HepG2 (cell line): ENCODE data around the gene STYXL1. TPM values are rescaled to one million over a fixed set of nuclear protein-coding genes. Genes with fewer than 3 reads are reported as not detected.
A peak's percentile ranks its signal among the peaks of the same experiment; 100 is the strongest.

Experiments
- ATAC-seq: fragments of 200-7000 bp; cut with Tn5 transposase; 3 replicates; pipeline ENCODE4 v1.9.1; 2020; ENCODE audit warnings: mild to moderate bottlenecking, moderate library complexity
- BruUV-seq: library from RNA; stranded (reverse); fragments of 400-500 nt; replicated peaks from 2 replicates; lab custom pipeline; 2021; lab: Mats Ljungman, UMichigan
- CTCF ChIA-PET: fragments of 300-600 bp; formaldehyde crosslinking; extraction: SDS; loops from one replicate; lab custom pipeline; 2021; ENCODE audit warnings: low total read pairs, inconsistent platforms, low intra/inter-chr PET ratio; lab: Yijun Ruan, JAX
- POLR2A ChIA-PET: fragments of 350-600 bp; sonication (Branson Sonifier 250); formaldehyde crosslinking; loops from one replicate; lab custom pipeline; 2020; ENCODE audit warnings: antibody characterized with exemption, inconsistent platforms; lab: Yijun Ruan, JAX
- DNase-seq: peaks from one replicate; pipeline ENCODE4 v3.0.0-alpha.2; 2015; ENCODE audit warnings: low spot score
- FAIRE-seq: peaks from 3 replicates; lab custom pipeline; 2011; peaks lifted over from hg19 to GRCh38; lab: Jason Lieb, UNC
- H2AFZ ChIP-seq: one replicate; pipeline ENCODE4 v1.6.1; 2011; ENCODE audit warnings: low read length, inconsistent platforms
- H3K27ac ChIP-seq: fragments of 300-600 bp; 3 replicates; pipeline ENCODE4 v1.8.0; 2011; ENCODE audit warnings: mixed run types, mild to moderate bottlenecking, mixed read lengths, low read length, inconsistent platforms; ENCODE audit not compliant: insufficient read depth; ENCODE audit errors: extremely low read length
- H3K27me3 ChIP-seq, 2 experiments: fragments of 200-600 bp in 1 of 2; 2 replicates in 1 of 2; 3 replicates in 1 of 2; pipeline versions ENCODE4 v1.6.0 to v1.8.0; 2011; ENCODE audit warnings: low read length in 2 of 2, mild to moderate bottlenecking in 2 of 2, moderate library complexity in 2 of 2, inconsistent platforms in 1 of 2; ENCODE audit not compliant: insufficient read depth in 2 of 2, control insufficient read depth in 1 of 2
- H3K36me3 ChIP-seq, 2 experiments: fragments of 200-600 bp in 1 of 2; replicated peaks in 1 of 2; 2 replicates in 1 of 2; 3 replicates in 1 of 2; pipeline versions ENCODE4 v1.5.1 to v1.8.0; 2011; ENCODE audit warnings: low read length in 2 of 2, inconsistent platforms in 1 of 2; ENCODE audit not compliant: insufficient read depth in 2 of 2, control insufficient read depth in 1 of 2
- H3K4me1 ChIP-seq: 2 replicates; pipeline ENCODE4 v1.5.1; 2012; ENCODE audit warnings: low read length, inconsistent platforms; ENCODE audit not compliant: insufficient read depth
- H3K4me2 ChIP-seq: 2 replicates; pipeline ENCODE4 v1.6.0; 2011; ENCODE audit warnings: low read depth, low read length, inconsistent platforms
- H3K4me3 ChIP-seq, 3 experiments: fragments of 200-600 bp in 1 of 3; sonication (generic), shearing (Covaris generic) in 1 of 3; replicated peaks in 1 of 3; 2 replicates each; pipeline ENCODE4 v1.5.1; 2011 to 2016; ENCODE audit warnings: low read length in 3 of 3, inconsistent platforms in 2 of 3, low read depth in 2 of 3, mild to moderate bottlenecking in 2 of 3, control low read depth in 1 of 3, mixed read lengths in 1 of 3; ENCODE audit not compliant: insufficient read depth in 1 of 3
- H3K79me2 ChIP-seq: one replicate; pipeline ENCODE4 v1.6.1; 2011; ENCODE audit warnings: low read length, inconsistent platforms; ENCODE audit not compliant: insufficient read depth
- H3K9ac ChIP-seq: 2 replicates; pipeline ENCODE4 v1.6.0; 2011; ENCODE audit warnings: mild to moderate bottlenecking, low read depth, low read length, inconsistent platforms; ENCODE audit not compliant: insufficient read depth
- H3K9me3 ChIP-seq: 2 replicates; pipeline ENCODE4 v1.5.1; 2012; ENCODE audit warnings: mild to moderate bottlenecking, low read length
- H4K20me1 ChIP-seq: 2 replicates; pipeline ENCODE4 v1.6.0; 2011; ENCODE audit warnings: inconsistent platforms, mild to moderate bottlenecking, low read length, moderate library complexity; ENCODE audit not compliant: insufficient read depth
- AGO2 ChIP-seq: fragments of 200-400 bp; formaldehyde crosslinking; optimal IDR thresholded peaks from 2 replicates; pipeline ENCODE3; 2017; ENCODE audit warnings: mild to moderate bottlenecking, low read depth, low read length, moderate library complexity
- HNRNPL ChIP-seq: fragments of 200-400 bp; formaldehyde crosslinking; IDR thresholded peaks from 2 replicates; pipeline ENCODE4 v1.6.1; 2017; ENCODE audit warnings: mild to moderate bottlenecking, low read depth, low read length
- RBM22 ChIP-seq: fragments of 200-400 bp; formaldehyde crosslinking; optimal IDR thresholded peaks from 2 replicates; pipeline ENCODE3; 2017; ENCODE audit warnings: mild to moderate bottlenecking, low read length, moderate library complexity
- ZNF225 ChIP-seq: sonication (generic); formaldehyde crosslinking; IDR thresholded peaks from 2 replicates; pipeline ENCODE4 v1.4.0; 2020; ENCODE audit warnings: mild to moderate bottlenecking, missing genetic modification reagents
- WGBS: methylation state at CpG from one replicate; pipeline ENCODE4 v1.1.6; 2017; ENCODE audit warnings: low lambda C conversion rate; 5-methylcytosine and 5-hydroxymethylcytosine counted together
- in situ Hi-C: cut with HindIII; loops from 2 replicates; pipeline ENCODE4 v1.10.0; 2017; ENCODE audit warnings: low pct_unique_long_range_greater_than_20kb; ENCODE audit not compliant: extremely low pct_ligation_motif_present
- intact Hi-C: fragments of 100-400 bp; cut with micrococcal nuclease; formaldehyde crosslinking; loops from one replicate; pipeline ENCODE4 v1.10.0; 2022; ENCODE audit not compliant: unreplicated experiment
- polyA plus RNA-seq, 8 experiments: library from polyadenylated mRNA; depleted of rRNA in 3 of 8; stranded (reverse) in 7 of 8; unstranded in 1 of 8; fragments of >200 nt; fragmentation: Illumina TruSeq in 4 of 8; extraction: Trizol in 4 of 8; gene quantifications; 2 replicates each; pipeline versions ENCODE4 v1.2.1 to v1.2.3, GENCODE V29; 2011 to 2016; ENCODE audit warnings: low read depth in 4 of 8, missing spikeins in 1 of 8, mixed read lengths in 1 of 8; ENCODE audit not compliant: insufficient read depth in 1 of 8
- total RNA-seq, 5 experiments: library from RNA; depleted of rRNA; stranded (reverse); fragments of >200 nt; fragmentation: Illumina TruSeq; extraction: Trizol; gene quantifications; 2 replicates each; pipeline ENCODE4 v1.2.3, GENCODE V29; 2016; ENCODE audit warnings: low read depth in 1 of 5
- TF ChIP-seq, protein P1 (sequence below): sonication (generic); formaldehyde crosslinking; conservative IDR thresholded peaks from 2 replicates; pipeline ENCODE4 v1.8.1; 2023; ENCODE audit warnings: missing genetic modification reagents

The STYXL1 gene
- total and polyA plus RNA-seq, 2 of the 13 experiments (the other 11 are each of a cell fraction or from before 2014, with no cell fraction given): 23.9 to 38.3 TPM

DNA sequence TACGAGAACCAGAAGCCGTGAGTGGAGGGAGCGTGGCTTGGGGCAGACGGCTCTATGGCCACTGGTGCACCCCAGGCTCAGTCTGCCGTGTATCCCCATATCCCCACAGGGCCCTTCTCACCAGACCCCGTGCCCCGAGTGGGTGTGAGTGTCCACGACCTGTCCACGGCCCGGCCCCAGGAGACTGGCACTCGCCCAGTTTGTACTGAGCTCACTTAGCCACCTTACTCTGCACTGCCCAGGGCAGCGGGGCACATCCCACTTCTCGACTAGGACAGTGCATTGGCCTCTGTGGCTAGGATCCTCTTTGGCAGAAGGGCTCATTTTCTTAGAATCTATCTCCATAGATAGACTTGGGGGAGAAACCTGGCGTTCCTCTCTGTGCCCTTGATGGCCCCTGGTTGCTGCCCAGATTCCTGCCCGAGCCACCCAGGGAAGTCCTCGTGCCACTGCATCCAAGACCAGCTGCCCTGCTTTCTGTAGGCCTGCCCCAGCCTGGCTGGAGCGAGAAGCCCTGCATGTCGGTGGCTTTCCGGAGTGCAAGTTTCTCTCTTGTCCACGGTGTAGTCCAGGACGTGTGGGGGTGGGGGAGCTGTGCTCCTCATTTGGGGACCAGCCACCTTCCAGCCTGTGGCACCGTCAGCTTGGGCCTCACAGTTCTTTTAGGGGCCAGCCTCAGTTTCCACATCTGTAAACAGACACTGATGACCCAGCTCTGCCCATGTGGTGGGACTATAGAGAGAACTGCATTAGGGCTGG lies 65.3 kb downstream of the STYXL1 start:
- no peak for ATAC-seq

More for the DNA sequence above, 65.3 kb downstream of the STYXL1 start:
- in situ Hi-C loops: no loop called here
- 94% methylated on average over 18 of the region's 22 CpGs for WGBS
- BruUV-seq: no TSS peak
- Histone ChIP-seq H4K20me1 (peaks cover 10% of the 10 kb centered on the region), H3K9ac (no peak overlapping the region), H3K4me2 (no peak overlapping the region), H3K36me3 (peaks cover 60 to 96% of the 10 kb centered on the region in 2 experiments), H2AFZ (no peak overlapping the region), H3K27me3 (no peaks in the 10 kb centered on the region), H3K79me2 (peaks cover 2% of the 10 kb centered on the region), H3K27ac (no peak overlapping the region), H3K4me1 (no peaks in the 10 kb centered on the region; the same call in 1 of the 2 replicates), H3K9me3 (no peaks in the 10 kb centered on the region), H3K4me3 (no peak overlapping the region)
- no peak for DNase-seq
- FAIRE-seq: no peak
- ChIA-PET CTCF (no interaction called here), POLR2A (no interaction called here)
- intact Hi-C loops: no loop called here
- peak; percentile 4 for TF ChIP-seq RBM22
- 0 out of 2 replicates have a peak, but pooled peaks have one; percentile 33 for TF ChIP-seq HNRNPL
- TF ChIP-seq ZNF225 (CRISPR knock-in tag): no peak
- TF ChIP-seq AGO2: peak; percentile 81
- TF ChIP-seq, protein P1, sequence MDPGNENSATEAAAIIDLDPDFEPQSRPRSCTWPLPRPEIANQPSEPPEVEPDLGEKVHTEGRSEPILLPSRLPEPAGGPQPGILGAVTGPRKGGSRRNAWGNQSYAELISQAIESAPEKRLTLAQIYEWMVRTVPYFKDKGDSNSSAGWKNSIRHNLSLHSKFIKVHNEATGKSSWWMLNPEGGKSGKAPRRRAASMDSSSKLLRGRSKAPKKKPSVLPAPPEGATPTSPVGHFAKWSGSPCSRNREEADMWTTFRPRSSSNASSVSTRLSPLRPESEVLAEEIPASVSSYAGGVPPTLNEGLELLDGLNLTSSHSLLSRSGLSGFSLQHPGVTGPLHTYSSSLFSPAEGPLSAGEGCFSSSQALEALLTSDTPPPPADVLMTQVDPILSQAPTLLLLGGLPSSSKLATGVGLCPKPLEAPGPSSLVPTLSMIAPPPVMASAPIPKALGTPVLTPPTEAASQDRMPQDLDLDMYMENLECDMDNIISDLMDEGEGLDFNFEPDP: no peak
